DMS53 treated with DMSO at 0.1 percent for 48 hours (cell line): Measurements from ENCODE around the gene COL16A1.

Source experiments
- DNase-seq: peaks from one replicate; lab custom pipeline; 2025; ENCODE audit not compliant: unreplicated experiment; lab: John Stamatoyannopoulos, UW

COL16A1 gene

GRCh38 chr1:31668303-31668883 lies 35.4 kb downstream of the COL16A1 start:
- no peak for DNase-seq

GRCh38 chr1:31667065-31667785 lies 36.6 kb downstream of the COL16A1 start:
- DNase-seq = no peak

GRCh38 chr1:31666263-31666963 lies 37.4 kb downstream of the COL16A1 start:
- peak; percentile 49 for DNase-seq

GRCh38 chr1:31665234-31665878 lies 38.5 kb downstream of the COL16A1 start:
- DNase-seq = no peak

- no peak for DNase-seq
Measured at GRCh38 chr1:31664528-31664927, 39.3 kb downstream of the COL16A1 start.

- no peak for DNase-seq
Measured at GRCh38 chr1:31663622-31664452, 40.0 kb downstream of the COL16A1 start.

GRCh38 chr1:31662463-31662862 lies 41.4 kb downstream of the COL16A1 start:
- DNase-seq = no peak

- no peak for DNase-seq
Measured at GRCh38 chr1:31661856-31662255, 42.0 kb downstream of the COL16A1 start.

GRCh38 chr1:31660871-31661455 lies 42.9 kb downstream of the COL16A1 start:
- no peak for DNase-seq

- DNase-seq = no peak
Measured at GRCh38 chr1:31659889-31660288, 43.9 kb downstream of the COL16A1 start.

- no peak for DNase-seq
Measured at GRCh38 chr1:31658721-31659120, 45.1 kb downstream of the COL16A1 start.

- no peak for DNase-seq
Measured at GRCh38 chr1:31657972-31658510, 45.8 kb downstream of the COL16A1 start.

- no peak for DNase-seq
Measured at GRCh38 chr1:31657020-31657804, 46.6 kb downstream of the COL16A1 start.

GRCh38 chr1:31655756-31656155 lies 48.1 kb downstream of the COL16A1 start:
- DNase-seq = no peak

GRCh38 chr1:31655104-31655503 lies 48.7 kb downstream of the COL16A1 start:
- no peak for DNase-seq

GRCh38 chr1:31654474-31654776 lies 49.4 kb downstream of the COL16A1 start:
- DNase-seq = no peak

GRCh38 chr1:31653717-31654473 lies 49.9 kb downstream of the COL16A1 start:
- DNase-seq = no peak

GRCh38 chr1:31652891-31653499 lies 50.8 kb downstream of the COL16A1 start:
- DNase-seq = no peak
